ENCODE measurements around the gene B4GALNT4.

B4GALNT4 gene

GRCh38 chr11:328012-328411, 41.3 kb upstream of the B4GALNT4 start:
- no peak for TF ChIP-seq CTCF (IDR thresholded peaks at IDR 0.05)

GRCh38 chr11:329886-330253, 39.4 kb upstream of the B4GALNT4 start:
- TF ChIP-seq CTCF (IDR thresholded peaks at IDR 0.05), result no peak

GRCh38 chr11:330307-330693, 39.0 kb upstream of the B4GALNT4 start:
- TF ChIP-seq CTCF (IDR thresholded peaks at IDR 0.05), result no peak

DNA sequence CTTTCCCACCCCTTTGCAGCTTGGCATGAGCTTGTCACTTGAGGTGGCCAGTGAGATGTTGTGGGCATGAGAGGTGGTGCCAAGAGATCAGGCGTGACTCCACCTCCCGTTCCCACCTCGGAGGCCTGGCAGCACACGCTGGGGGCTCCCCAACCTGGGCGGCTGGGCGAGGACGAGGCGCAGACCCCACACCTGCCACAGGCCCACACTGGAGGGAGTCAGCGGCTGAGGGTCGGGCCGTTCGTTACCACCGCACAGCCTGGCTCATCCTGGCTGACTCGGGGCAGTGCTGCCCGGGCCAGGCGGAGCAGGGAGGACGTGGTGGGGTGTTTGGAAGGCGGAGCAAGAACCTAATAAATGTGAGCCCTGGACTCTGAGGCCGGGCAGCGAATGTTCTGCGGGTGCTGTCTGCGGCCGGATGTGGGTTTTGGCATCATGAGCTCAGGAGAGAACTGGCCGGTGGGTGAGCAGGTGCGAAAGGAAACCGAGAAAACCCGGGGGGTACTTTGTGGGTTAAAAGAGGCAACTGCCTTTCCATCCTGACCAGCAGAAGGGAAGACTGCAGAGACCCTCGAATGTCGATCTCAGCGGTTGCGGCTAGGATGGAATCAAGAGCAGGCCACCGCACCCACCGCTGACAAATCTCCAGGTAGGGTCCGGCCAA, 38.5 kb upstream of the B4GALNT4 start:
- no peak for TF ChIP-seq CTCF (IDR thresholded peaks at IDR 0.05)

GRCh38 chr11:331358-332060, 37.8 kb upstream of the B4GALNT4 start:
- TF ChIP-seq CTCF (IDR thresholded peaks at IDR 0.05), result no peak

GRCh38 chr11:332651-333480, 36.4 kb upstream of the B4GALNT4 start:
- TF ChIP-seq CTCF (IDR thresholded peaks at IDR 0.05), result no peak

DNA sequence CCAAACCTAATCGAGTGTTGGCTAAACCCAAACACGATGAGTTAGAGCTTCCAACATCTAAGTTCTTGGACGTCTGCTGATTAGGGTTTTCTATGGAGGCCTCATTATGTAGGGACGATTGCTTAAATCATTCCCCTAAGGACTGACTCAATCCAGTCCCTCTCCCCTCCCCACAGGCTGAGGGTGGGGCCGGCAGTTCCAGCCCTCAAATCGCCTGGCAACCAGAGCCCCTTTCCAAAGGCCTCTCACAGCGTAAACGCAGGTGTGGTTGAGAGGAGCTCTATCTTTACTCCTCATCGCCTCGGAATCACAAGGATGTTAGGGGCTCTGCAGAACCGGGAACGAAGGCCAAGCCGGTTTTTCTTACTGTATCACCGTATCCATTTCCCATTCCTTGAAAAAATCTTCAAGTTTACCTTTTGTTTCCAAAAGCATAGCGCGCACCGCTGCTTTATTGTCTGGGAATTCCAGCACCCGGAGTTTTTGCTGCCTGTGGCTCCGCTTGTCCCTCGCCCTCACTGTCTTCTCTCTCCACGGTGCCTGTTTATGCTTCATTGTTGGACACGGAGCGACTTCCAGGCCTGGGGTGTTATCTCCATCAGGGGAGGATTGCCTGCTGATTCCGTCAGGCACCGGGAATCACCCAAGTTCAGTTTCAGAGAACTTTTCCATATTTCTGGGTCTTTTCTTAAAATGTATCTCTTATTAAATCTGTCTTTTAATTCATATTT, 34.9 kb upstream of the B4GALNT4 start:
- TF ChIP-seq CTCF (IDR thresholded peaks at IDR 0.05), result no peak
